Measurements from ENCODE around the gene SLF2.

DNA sequence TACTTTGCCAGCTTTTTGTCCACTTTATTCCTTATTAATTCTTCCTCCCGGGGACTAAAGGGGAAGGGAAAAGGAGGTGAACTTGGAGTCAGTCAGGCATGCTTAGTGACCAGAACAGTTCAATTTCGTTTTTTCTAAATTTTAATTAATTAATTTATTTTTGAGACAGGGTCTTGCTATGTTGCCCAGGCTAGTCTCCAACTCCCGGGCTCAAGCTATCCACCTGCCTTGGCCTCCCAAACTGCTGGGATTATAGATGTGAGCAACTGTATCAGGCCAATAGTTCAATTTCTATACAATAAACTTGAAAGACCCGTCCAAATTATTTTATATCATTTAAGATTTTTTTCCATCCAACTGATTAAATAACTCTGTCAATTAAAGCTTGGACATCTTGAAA is 1.3 kb upstream of the SLF2 start:
- TF ChIP-seq, protein P1, sequence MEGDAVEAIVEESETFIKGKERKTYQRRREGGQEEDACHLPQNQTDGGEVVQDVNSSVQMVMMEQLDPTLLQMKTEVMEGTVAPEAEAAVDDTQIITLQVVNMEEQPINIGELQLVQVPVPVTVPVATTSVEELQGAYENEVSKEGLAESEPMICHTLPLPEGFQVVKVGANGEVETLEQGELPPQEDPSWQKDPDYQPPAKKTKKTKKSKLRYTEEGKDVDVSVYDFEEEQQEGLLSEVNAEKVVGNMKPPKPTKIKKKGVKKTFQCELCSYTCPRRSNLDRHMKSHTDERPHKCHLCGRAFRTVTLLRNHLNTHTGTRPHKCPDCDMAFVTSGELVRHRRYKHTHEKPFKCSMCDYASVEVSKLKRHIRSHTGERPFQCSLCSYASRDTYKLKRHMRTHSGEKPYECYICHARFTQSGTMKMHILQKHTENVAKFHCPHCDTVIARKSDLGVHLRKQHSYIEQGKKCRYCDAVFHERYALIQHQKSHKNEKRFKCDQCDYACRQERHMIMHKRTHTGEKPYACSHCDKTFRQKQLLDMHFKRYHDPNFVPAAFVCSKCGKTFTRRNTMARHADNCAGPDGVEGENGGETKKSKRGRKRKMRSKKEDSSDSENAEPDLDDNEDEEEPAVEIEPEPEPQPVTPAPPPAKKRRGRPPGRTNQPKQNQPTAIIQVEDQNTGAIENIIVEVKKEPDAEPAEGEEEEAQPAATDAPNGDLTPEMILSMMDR (IDR thresholded peaks at IDR 0.05; ENCODE audit: low read depth, low read length, missing input control) = no peak
- TF ChIP-seq, protein P2, sequence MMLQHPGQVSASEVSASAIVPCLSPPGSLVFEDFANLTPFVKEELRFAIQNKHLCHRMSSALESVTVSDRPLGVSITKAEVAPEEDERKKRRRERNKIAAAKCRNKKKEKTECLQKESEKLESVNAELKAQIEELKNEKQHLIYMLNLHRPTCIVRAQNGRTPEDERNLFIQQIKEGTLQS (IDR thresholded peaks at IDR 0.05) = no peak
- TF ChIP-seq EGR1 (IDR thresholded peaks at IDR 0.05; ENCODE audit: low read depth in 2 of 2) (no peak), HNF4A (conservative IDR thresholded peaks at IDR 0.05) (no peak)

All from liver (tissue), 3 donors.